AG09319 (cell line): ENCODE measurements around the gene BCAS4.

Experiments used
- DNase-seq: peaks from one replicate; pipeline ENCODE4 v3.0.0-alpha.2; 2010; ENCODE audit warnings: low read depth; ENCODE audit errors: extremely low read depth
- TF ChIP-seq, protein P1 (sequence below): IDR thresholded peaks from 2 replicates; pipeline ENCODE4 v1.5.1; 2011; ENCODE audit warnings: low read depth, mild to moderate bottlenecking, inconsistent platforms, low read length, moderate library complexity

The BCAS4 gene

DNA sequence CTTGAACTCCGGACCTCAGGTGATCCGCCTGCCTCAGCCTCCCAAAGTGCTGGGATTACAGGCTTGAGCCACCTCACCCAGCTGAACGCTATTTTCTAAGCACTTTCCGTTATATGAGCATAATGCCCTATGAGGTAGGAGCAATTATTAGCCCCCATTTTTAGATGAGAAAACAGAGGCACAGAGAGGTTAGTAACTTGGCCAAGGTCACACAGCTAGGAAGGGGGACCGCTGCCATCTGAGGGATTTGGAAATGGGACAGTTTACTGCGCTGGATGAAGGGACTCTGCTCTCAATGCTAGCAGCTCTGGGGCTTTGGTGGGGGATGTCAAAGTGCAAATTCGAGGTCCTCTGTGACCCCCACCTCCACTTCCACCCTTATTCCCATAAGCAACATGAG lies 62.5 kb downstream of the BCAS4 start:
- DNase-seq: no peak
- TF ChIP-seq, protein P1, sequence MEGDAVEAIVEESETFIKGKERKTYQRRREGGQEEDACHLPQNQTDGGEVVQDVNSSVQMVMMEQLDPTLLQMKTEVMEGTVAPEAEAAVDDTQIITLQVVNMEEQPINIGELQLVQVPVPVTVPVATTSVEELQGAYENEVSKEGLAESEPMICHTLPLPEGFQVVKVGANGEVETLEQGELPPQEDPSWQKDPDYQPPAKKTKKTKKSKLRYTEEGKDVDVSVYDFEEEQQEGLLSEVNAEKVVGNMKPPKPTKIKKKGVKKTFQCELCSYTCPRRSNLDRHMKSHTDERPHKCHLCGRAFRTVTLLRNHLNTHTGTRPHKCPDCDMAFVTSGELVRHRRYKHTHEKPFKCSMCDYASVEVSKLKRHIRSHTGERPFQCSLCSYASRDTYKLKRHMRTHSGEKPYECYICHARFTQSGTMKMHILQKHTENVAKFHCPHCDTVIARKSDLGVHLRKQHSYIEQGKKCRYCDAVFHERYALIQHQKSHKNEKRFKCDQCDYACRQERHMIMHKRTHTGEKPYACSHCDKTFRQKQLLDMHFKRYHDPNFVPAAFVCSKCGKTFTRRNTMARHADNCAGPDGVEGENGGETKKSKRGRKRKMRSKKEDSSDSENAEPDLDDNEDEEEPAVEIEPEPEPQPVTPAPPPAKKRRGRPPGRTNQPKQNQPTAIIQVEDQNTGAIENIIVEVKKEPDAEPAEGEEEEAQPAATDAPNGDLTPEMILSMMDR: no peak

DNA sequence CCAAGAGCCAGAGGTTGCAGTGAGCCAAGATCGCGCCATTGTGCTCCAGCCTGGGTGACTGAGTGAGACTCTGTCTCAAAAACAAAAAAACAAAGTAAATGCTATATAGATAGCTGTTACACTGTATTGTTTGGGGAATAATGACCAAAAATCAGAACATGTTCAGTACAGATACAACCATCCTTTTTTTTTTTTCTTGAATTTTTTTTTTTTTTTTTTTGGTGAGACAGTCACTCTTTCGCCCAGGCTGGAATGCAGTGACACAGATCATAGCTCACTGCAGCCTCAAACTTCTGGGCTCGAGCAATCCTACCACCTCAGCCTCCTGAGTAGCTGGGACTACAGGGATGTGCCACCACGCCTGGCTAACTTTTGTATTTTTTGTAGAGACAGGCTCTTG lies 63.7 kb downstream of the BCAS4 start:
- DNase-seq: no peak
- TF ChIP-seq, protein P1: no peak

DNA sequence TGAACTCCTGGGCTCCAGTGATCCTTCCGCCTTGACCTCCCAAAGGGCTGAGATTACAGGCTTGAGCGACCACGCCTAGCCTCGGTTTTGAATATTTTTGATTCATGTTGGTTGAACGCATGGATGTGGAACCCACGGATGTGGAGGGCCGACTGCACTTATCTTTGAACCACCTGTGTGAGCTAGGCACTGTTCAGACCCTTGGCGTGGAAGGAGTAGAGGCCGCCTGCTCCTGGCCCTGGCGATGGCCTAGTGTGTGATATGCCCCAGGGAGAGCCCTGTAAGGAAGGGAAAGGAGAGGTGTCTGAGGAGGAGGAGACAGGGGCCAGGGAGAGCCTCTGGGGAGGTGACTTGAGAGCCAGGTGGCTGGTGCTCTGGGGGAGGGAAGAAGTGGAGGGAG lies 64.3 kb downstream of the BCAS4 start:
- TF ChIP-seq, protein P1: no peak
- DNase-seq: no peak

DNA sequence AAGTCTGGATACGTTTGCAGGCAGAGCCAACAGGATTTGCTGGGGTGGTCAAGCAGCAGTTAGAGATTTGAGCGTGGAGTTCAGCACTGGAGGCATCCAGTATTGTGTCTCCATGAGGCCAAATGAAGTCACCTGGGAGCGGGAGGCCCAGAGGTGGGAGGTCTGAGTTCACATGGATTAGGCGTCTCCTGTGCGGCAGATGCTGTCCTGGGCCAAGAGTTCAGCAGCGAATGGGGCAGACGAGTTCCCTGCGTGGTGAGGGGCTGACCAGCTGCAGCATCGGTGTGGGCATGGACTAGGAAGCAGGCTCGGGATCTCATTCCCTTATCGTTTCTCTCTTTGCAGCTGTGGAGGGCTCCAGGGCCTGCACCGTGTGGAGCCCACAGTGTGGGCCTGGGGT lies 66.2 kb downstream of the BCAS4 start:
- TF ChIP-seq, protein P1: no peak
- no peak for DNase-seq

DNA sequence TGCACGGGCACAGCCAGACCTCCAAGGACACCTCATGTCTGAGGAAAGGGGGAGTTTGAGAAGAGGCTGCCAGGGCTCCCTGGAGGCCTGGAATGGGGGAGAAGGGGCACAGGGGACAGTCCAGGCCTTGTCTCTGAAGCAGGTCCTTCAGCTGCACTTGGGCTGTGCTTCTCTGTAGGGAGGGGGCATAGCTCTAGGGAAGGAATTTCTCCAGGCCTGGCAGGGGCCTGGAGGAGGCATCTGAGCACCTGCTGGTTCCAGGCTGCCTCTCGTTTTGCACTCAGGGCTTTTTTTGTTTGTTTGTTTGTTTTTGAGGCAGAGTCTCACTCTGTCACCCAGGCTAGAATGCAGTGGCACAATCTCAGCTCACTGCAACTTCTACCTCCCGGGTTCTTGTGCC lies 67.7 kb downstream of the BCAS4 start:
- TF ChIP-seq, protein P1: no peak
- no peak for DNase-seq

DNA sequence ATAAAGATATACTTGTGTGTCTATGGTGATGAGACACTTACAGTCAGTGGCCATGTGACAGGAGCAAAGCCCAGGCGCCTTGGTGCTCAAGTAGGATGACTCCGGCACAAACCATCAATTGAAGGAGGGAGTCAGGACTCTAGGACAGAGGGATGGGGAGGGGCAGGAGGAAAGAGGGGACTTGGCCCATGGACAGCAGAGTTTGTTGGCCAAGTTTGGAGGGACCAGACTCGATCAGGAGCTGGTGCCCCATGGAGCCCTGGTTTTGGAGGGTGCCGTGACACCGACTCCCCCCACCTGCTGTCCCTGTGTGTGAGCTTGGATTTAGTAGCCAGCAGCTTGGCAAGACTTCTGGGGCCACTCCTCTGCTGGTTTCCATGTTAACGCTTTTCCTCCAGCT lies 70.3 kb downstream of the BCAS4 start:
- TF ChIP-seq, protein P1: no peak
- DNase-seq: no peak

DNA sequence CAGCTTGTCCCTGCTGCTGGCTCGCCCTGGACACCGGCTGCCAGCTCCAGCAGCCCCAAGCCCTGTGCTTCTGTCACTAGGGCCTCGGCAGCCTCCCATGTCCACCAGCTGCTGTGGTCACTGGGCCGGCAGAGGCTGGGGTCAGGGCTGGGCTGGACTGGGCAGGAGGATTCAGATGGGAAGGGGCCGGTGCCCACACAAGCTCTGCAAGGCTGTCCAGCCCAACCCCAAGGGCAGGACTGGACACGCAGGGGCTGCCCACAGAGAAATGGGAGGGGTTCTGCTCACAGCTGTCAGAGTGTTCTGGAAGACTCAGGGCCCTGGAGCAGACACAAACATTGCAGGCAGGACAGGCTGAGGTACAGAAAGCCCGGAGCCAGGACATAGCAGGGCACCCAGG lies 70.7 kb downstream of the BCAS4 start:
- TF ChIP-seq, protein P1: no peak
- no peak for DNase-seq
